HG03025 (cell line): ENCODE measurements around the gene AP1G1.
"Not testable (repeated sequence)": the region's sequence is repeated elsewhere in the genome, so short reads cannot be mapped to it uniquely, and the experiment has no call there.

Experiments
- ATAC-seq: cut with Tn5 transposase; IDR thresholded peaks from one replicate; pipeline ENCODE4 v1.9.1; 2021; ENCODE audit warnings: mild to moderate bottlenecking, moderate library complexity; ENCODE audit not compliant: unreplicated experiment, low FRiP score

The AP1G1 gene

GRCh38 chr16:71808593-71809459 lies at the start of gene AP1G1:
TSS of gene AP1G1 (minus strand) at chr16:71808834. CDS start at chr16:71789479, 19,355 bp downstream.
- peak; percentile 69 for ATAC-seq

- ATAC-seq, result no peak
Observed at GRCh38 chr16:71855937-71856662, 47.5 kb upstream of the AP1G1 start.

- no peak for ATAC-seq
Observed at GRCh38 chr16:71854369-71854948, 45.8 kb upstream of the AP1G1 start.

- no peak for ATAC-seq
Observed at GRCh38 chr16:71853413-71853812, 44.8 kb upstream of the AP1G1 start.

GRCh38 chr16:71852561-71852960 lies 43.9 kb upstream of the AP1G1 start:
- ATAC-seq, result no peak

GRCh38 chr16:71852158-71852557 lies 43.5 kb upstream of the AP1G1 start:
- ATAC-seq, result no peak

- no peak for ATAC-seq
Observed at GRCh38 chr16:71851746-71852145, 43.1 kb upstream of the AP1G1 start.

GRCh38 chr16:71848622-71849021 lies 40.0 kb upstream of the AP1G1 start:
- no peak for ATAC-seq

GRCh38 chr16:71847096-71847495 lies 38.5 kb upstream of the AP1G1 start:
- no peak for ATAC-seq

- ATAC-seq, result peak; percentile 3
Observed at GRCh38 chr16:71846431-71846830, 37.8 kb upstream of the AP1G1 start.

GRCh38 chr16:71845639-71846430 lies 37.2 kb upstream of the AP1G1 start, which contains the start of gene ATXN1L:
TSS of gene ATXN1L (plus strand) at chr16:71845976. CDS start at chr16:71849741, 3,765 bp downstream.
- peak; percentile 59 for ATAC-seq

- ATAC-seq, result no peak
Observed at GRCh38 chr16:71843572-71843971, 34.9 kb upstream of the AP1G1 start.

GRCh38 chr16:71840052-71840451 lies 31.4 kb upstream of the AP1G1 start:
- no peak for ATAC-seq

- ATAC-seq, result no peak
Observed at GRCh38 chr16:71837150-71837549, 28.5 kb upstream of the AP1G1 start.

- no peak for ATAC-seq
Observed at GRCh38 chr16:71834291-71834690, 25.7 kb upstream of the AP1G1 start.

GRCh38 chr16:71832112-71832511 lies 23.5 kb upstream of the AP1G1 start:
- not testable (repeated sequence) for ATAC-seq

- not testable (repeated sequence) for ATAC-seq
Observed at GRCh38 chr16:71831698-71832097, 23.1 kb upstream of the AP1G1 start.

- no peak for ATAC-seq
Observed at GRCh38 chr16:71830359-71830758, 21.7 kb upstream of the AP1G1 start.

GRCh38 chr16:71826533-71827017 lies 17.9 kb upstream of the AP1G1 start:
- no peak for ATAC-seq

- ATAC-seq, result peak; percentile 6
Observed at GRCh38 chr16:71817155-71817500, 8.5 kb upstream of the AP1G1 start.
